Prostate gland (tissue), 2 donors: ENCODE measurements around the gene ANO5.

ENCODE experiments used
- POLR2A ChIP-seq: fragments of 450-650 bp; IDR thresholded peaks from one replicate; pipeline ENCODE4 v1.6.1; 2016; ENCODE audit warnings: antibody characterized with exemption, mild to moderate bottlenecking
- TF ChIP-seq, protein P1 (sequence below), 4 experiments: fragments of 200-600 bp in 2 of 4; fragments of 450-650 bp in 2 of 4; sonication (generic) in 2 of 4; IDR thresholded peaks; 1 replicate in 3 of 4; 2 replicates in 1 of 4; pipeline ENCODE4 v1.5.1; 2016 to 2019; ENCODE audit warnings: antibody characterized with exemption in 4 of 4, mild to moderate bottlenecking in 2 of 4, moderate library complexity in 2 of 4

DNA sequence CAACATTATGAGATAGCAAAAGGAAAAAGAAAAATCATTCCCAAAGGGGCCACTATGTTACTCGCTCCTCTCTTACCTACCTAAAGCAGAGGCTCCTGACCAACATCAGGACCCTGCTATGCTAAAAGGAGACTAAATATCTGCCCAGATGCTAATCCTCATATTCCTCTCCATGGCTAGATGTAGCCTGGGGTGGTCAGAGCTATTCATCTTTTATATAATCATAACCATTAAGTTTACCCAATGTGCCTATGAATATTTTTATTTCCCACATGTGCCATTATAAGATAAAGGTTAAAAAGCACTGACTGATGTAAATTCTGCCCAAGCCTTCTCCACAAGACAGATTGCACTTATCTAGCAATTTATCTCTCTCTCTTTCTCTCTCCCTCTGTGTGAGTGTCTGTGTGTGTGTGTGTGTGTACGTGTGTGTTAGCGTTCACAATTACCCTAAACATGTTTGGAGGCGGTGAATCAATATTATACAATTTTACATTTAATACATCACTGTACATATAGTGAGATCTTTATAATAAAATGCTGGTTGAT lies 41.2 kb upstream of the ANO5 start:
- no peak for TF ChIP-seq POLR2A
- TF ChIP-seq, protein P1, sequence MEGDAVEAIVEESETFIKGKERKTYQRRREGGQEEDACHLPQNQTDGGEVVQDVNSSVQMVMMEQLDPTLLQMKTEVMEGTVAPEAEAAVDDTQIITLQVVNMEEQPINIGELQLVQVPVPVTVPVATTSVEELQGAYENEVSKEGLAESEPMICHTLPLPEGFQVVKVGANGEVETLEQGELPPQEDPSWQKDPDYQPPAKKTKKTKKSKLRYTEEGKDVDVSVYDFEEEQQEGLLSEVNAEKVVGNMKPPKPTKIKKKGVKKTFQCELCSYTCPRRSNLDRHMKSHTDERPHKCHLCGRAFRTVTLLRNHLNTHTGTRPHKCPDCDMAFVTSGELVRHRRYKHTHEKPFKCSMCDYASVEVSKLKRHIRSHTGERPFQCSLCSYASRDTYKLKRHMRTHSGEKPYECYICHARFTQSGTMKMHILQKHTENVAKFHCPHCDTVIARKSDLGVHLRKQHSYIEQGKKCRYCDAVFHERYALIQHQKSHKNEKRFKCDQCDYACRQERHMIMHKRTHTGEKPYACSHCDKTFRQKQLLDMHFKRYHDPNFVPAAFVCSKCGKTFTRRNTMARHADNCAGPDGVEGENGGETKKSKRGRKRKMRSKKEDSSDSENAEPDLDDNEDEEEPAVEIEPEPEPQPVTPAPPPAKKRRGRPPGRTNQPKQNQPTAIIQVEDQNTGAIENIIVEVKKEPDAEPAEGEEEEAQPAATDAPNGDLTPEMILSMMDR (IDR thresholded peaks at IDR 0.05): no peak
